ENCODE data around the gene COL4A1.

Gene COL4A1

DNA sequence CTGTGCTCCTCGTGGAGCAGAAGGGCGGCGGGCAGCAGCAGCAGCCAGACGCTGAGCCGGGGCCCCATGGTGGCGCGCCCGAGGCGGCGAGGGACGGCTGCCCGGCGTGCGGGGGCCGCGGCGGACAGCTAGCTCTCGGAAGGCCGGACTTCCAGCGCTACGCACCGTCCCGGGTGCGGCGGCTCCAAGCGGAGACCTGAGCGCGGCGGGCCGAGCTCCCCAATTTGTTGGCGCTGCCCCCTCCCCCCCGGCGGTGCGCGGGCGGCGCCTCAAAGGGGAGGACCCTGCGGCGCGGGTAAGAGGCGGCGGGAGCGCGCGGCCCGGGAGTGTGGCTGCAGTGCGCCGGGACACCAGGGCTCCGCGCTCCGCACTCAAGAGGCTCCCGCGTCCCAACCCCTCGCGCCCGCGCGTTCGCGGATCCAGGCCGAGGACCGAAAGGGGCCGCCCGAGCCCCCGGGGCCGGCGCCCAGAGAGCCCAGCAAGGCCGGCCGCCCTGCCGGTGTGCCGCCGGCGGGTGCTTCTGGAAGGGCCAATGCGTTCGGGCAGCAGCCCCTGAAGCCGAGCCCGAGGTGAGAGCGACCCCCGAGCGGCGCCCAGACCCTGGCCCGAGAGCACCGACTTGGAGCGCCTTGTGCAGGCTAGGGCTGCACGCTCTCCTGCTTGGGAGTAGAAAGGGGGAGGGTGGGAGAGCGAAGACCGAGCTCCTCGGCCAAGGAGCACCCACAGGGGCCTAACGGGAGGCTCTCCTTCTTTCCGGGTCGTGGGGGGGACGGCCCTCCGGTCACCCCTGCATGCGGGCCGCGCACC is at the start of gene COL4A1, which contains the start of gene COL4A2:
Gene COL4A1 (minus strand): TSS at position 198 of the 807 bp plus-strand sequence. CDS start 130 bp downstream, at position 68.
Gene COL4A2 (plus strand): TSS at position 325 of the 807 bp plus-strand sequence. CDS start 620 bp downstream, outside the sequence.
- DNase-seq = no peak

DNA sequence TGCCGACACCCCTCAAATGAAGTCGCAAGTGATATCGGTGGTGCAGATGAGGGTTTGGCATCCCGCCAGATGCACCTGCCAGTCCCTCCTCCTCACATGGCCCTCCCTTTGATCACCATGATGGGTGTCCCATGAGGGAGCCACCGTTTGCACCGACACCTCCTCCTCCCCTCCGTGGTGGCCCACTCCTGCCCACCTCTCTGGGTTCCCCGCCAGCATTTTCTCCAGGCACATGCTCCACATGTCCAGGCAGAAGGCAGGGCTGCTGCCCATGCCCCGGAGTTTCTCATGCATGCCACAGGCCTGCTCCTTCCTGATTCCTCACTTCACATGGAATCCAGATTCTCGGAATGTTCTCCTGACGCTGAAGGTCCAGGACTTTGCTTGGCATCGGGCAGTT is 49.4 kb upstream of the COL4A1 start:
- no peak for DNase-seq

DNA sequence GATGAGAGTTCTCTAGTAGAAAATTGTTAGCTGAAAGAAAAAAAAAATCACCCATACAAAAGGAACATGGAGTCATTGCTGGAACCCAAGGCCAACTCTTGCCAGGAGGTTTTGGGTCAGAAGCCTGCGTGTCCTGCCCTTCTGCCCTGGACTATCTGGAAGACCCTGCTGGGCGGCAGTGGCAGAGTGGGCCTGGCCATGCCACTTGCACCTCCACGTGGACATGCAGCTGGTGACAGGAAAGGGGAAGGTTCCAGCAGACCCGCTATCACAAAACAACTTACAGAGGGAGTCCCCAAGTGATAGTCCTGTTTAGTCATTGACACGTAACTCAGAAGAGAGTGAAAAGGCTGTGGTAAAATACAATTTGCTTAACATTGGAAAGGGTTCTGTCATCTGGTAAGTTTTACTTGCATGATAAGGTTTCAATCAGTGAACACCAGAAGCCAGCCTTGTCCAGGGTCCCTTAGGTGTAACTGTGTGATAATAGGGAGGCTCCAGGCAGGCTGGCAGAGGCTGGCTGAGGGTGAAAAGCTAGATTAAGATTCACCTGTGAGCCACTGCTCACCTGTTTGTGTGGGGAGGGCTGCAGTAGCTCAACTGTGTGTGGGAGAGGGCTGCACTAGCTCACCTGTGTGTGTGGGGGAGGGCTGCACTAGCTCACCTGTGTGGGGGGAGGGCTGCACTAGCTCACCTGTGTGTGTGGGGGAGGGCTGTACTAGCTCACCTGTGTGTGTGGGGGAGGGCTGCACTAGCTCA is 47.9 kb upstream of the COL4A1 start:
- DNase-seq = peak; percentile 5

DNA sequence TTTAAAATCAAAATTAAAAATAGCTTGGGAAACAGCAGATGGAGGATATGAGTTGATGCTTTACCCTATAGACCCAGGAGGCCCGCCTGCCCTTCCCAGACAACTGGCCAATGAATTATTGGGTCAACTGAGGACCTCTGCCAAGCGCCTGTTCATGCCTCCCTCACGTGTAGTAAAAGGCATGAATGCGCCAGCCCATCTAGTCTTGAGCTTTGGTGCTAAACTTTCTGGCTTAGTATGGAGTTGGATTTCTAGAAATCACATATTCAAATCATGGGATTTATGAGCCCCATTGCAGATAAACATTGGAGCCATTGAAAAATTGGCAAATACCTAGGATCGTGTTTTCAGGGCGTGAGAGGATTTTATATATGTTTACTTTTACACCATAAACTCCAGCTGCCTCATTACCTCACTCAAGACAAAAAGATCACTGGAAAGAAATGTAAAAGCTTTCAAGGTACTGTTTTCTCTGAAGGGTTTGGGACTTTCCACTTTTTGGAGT is 47.2 kb upstream of the COL4A1 start:
- DNase-seq = no peak

DNA sequence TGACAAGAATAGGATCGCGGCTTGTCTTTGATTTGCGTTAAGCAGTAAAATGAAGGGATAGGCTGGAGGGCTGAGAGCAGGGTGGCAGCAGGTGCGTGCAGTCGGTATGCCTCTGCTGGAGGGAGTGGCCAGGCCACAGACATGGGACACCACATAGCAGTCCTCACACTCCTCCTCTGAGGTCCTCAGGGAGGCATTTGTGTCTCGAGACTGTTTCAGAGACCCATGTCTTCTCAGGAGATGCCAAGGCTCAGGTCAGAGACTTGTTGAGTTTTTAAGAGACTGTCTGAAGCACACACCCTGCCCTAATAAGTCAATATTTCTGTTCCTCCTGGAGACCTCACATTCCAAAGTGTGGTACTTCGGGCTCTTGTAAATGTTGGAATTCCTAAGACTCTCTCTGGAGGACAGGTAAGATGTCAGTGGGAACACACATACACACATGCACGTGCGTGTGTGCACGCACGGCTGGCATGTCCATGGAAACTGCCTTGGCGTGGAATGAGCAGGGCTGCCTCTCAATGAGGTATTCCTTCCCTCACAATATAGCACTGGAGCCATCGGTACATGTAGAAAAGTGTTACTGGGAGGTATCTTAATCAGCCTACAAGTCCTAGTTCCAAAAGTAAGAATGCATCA is 46.5 kb upstream of the COL4A1 start:
- no peak for DNase-seq

DNA sequence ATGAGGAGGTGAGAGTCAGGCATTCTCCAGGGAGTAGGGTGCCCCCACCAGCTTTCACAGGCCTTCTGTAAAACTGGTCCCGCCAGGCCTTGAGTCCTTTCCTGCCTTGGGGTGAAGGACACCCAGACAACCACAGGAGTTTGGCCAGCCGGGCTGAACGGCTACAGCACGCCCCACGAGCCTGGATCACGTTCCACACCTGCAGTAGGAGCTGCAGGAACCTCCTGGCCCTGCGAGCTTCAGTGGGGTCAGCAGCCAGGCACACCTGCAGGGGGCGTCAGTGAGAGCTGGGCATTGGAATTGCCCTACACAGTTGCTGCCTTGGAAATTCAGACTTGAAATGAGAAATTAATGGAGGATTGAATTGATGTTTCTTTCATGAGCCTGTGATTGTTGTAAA is 45.8 kb upstream of the COL4A1 start:
- no peak for DNase-seq

DNA sequence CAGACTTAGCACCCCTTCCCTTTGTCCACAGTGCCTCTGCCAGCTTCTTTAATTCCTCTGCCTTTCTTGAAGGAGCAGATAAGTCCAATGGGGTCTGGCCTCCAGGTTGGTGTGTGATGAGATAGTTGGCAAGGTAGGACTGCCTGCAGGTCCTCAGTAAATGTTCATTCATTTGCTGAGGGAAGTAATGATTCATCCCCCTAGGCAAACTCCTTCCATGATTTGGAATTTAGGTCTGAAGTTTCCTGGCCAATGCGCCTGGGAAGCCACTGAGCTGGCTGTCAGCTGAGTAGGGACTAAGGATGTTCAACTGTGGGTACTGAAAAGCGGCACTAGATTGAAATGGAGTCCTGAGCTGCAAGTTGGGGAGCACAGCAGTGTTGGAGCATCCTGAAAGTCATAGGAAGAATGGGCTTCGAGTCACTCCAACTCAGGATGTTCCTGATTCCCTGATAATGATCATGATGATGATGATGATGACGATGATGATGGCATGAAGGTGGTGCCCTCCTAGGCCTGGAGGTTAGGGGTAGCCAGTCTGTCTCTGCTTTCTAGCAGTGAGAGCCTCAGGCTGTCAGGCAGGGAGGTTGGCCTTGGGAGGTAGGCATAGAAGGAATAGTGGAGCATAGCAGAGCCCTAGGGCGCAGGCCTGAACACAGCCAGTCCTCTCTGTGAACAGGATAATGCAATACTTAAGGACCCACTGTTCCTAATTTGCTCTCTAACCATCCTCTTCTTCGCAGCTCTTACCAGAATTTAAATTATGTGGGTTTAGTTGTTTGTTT is 44.9 kb upstream of the COL4A1 start:
- no peak for DNase-seq

DNA sequence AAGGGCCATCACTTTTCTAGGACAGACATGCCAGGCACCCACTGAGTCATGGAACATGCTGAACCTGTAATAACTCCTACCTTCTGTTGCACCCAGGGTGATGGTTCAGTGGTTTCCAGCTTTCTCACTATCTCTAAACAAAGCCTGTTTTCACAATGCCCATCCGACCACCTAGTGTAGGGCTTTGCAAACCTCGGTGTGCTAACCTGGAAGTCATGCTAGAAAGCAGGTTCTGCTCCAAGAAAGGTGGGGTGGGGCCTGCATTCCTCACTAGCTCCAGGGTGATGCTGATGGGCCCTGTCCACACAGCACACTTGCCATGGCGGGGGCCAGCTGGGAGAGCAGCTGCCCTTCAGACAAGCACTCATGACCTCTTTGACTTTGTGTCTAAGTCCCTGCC is 43.6 kb upstream of the COL4A1 start:
- no peak for DNase-seq

DNA sequence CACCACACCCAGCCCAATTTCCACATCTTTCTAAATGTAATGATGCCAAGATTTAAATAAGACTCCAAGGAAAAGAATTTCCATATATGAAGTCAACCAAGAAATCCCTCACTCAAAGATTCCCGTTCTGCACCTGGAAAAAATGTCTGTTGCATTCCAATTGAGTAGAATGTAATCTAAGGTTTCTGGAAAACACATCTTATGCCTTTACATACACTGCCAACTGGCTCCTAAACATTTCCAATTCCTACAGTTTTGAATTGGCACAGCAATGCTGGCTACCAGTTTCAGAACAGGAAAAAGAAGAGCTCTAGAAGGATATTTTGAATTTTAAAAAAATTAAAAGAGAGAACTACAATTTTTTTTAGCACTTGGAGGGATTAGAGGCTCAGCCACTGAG is 43.1 kb upstream of the COL4A1 start:
- no peak for DNase-seq

DNA sequence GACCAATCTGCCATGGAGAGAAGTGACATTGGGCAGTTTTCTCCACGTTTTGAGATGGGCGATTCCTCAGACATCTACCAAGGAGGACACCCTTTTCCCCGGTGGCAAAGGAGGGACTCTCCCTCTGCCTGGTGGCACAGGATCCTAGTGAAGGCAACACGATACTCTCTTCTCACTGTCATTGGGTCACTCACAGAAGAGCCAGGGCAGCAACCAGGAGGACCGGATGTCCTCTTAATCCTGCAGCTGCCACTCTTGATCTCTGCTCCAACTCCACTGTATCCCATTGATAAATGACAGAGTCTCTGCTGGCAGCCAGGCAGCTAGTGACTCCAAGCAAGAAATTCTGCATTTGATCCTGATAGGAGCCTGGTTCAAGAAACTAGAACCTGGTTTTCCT is 42.3 kb upstream of the COL4A1 start:
- DNase-seq = no peak

DNA sequence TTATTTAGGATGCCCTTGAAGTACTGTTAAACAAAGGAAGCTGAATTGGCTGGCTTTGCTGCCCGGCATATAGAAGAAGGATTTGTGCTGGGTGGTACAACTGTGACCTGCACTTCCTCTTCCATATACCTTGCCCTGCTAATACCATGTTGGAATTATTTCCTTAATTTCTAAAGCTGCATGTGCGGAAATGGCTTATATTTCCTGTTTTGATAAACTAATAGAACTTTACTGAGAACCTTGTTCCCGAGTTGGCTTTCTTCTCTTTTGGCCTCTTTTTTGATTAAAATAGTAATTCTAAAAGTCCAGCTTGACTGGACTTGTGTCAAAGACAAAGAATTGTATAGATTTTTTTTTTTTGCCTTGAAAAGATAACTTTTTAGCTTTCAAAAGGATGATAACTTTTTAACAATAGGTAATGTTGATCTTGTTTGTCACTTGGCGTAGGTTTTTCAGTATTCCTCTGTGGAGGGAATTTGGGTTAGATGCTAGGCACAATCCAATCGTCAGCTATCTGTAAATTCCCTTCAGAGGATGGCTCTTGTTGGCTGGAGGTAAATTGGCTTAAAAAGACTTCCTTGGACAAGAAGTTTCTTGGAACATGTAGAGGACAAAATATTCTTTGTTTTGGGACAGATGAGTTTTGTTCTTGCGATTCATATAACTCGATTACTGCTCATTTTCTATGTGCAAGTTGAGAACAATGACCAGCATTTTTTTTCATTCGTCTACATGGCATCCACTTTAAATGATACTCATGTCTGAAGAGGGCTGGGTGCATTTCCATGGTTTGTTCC is 41.5 kb upstream of the COL4A1 start:
- no peak for DNase-seq

DNA sequence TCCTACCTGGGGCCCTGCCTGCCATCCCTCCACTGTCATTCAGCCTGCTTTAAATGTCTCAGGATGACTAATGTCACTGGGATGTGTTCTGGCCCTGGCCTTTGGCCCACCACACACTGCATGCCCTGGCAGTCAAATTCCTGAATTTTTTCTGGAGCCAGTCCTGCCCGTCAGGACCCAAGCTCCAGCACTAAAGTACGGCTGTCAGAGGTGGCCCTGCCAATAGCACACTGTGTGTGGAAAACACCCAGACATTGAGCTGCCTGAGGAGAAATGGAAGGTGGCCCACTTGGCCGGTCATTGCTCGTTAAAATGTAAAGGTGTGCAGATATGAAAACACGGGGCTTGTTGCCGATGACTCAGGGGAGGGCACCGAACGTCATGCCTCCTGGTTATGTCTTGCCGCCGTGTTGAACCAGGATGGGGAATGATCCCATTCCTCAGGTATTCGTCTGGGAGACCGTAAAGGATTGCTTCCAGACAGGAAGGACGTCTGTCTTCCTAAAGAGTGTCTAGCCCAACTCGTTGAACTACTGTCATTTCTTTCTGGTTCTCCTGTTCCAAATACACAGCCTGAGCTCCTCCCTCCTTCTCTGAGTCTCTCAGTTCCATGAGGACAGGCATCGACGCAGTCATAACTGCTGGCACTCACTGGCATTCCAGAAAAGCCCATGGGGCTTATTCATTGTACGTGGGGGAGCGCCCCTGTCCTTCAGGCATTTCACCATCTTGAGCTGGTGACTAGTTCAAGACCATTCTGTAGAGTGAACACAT is 40.8 kb upstream of the COL4A1 start:
- DNase-seq = no peak

DNA sequence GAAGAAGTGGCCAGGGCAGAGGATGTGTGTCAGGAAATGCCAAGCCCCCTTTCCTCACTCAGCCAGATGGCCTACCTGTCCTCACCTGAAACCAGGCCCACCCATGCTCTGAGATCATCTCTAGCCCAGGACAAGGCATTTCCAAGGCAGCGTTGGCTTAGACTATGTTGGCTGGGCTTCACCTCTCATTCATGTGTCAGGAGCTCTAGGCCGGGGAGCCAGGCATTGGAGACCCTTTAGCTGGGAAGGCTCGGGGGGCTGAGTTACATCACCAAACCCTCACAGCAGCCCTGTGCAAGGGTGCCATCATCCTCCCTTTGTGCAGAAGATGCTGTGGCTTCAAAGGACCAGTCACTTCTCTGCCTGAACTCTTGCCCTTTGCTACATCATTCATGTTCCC is 40.1 kb upstream of the COL4A1 start:
- DNase-seq = no peak

DNA sequence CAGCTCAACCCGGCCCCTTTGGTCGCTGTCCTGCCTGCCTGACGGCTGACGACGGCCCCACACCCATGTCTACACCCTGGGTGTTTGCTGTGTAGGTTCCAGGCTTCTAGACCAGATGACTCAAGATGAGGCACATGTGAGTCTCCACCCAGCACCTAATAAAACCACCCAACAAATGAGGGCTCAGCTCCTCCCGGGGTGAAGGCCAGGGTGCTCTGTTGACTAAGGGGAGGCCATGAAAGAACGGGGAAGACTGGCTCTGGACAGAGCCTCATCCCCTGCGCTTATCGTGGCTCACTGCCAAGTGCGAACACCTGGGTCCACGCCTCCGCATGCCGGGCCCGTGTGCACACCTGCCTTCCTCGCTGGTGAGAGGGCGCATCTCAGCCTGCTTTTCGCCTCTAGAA is 39.7 kb upstream of the COL4A1 start:
- DNase-seq = no peak

DNA sequence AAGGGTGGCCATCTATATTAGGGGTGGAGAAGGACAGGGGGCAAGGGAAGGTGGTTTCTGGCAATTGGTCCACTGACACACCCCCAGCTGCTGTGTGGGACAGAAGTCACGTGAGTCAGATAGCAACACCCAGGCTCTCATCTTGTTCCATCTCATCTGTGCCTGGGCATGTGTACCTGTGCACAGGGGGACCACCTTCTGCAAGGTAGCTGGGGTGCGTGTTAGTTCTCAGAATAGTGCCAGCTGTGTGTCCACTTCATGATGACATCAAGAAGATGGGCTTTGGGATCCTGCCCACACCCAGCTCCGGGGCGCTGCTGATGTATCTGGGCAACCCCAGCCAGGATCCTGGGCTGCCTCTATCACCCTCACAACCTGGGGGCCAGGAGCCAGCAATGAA is 38.7 kb upstream of the COL4A1 start:
- DNase-seq = no peak

DNA sequence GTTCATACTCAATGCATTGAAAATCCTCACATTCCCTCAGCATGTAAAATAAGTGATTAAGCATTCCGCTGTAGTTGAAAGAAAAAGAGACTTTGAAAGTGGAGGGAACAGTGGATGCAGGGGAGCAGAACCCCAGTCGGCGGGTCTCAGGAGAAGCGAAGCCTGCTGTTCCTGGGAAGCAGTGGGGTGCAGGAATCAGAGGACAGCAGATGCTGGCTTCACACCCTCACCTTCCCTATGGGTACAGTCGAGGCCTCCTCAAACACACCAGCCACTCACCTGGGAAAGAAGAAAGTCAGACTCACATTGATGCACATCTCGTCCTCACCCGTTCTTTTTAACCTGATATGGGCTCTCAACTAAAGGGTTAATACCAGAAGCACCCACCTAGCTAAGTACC is 38.3 kb upstream of the COL4A1 start:
- no peak for DNase-seq

DNA sequence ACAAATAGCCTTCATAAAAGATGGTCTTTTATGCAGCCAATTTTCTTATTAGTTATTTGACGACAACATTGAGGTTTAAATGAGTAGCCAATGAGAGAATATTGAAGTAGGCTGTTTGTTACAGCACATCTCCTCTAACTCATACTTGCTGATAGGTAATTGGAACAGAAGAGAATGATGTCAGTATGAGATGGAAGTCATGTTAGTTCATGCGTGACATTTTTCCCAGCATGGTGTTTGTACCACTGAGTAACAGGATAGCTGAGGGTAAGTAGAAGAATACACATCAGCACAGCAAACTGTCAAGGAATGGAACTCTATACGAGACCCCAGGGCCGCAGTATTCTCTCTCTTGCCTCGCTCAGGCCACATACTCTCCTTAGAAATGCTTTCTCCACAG is 37.4 kb upstream of the COL4A1 start:
- no peak for DNase-seq

DNA sequence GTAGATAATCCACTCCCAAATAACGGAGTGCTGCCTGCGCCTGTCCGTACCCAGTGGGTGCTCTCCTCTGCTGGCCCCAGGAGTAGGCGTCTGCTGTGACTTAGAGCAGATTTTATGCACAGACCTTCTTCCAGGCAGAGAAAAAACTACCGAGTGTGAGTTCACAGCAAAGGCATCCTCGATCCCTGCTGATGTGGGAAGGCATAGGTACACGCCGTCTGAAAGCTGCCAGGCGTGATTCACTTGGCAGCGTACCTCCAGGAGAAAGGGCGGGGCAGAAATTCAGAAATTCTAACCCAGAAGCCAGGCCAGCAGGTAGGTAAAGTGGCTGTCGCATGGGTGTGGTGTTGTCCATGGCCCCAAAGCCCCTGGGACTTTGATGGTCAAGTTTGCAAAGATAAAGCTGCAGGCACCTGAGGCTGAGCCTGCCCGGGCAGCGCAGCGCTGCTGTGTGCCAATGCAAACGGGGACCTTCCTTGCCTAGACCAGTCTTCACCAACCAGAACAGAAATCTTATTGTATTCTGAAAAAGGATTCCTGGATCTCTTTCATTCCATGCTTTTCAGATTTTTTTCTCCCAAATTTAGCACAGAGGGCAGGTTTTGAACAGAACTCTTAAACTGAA is 36.4 kb upstream of the COL4A1 start:
- no peak for DNase-seq

DNA sequence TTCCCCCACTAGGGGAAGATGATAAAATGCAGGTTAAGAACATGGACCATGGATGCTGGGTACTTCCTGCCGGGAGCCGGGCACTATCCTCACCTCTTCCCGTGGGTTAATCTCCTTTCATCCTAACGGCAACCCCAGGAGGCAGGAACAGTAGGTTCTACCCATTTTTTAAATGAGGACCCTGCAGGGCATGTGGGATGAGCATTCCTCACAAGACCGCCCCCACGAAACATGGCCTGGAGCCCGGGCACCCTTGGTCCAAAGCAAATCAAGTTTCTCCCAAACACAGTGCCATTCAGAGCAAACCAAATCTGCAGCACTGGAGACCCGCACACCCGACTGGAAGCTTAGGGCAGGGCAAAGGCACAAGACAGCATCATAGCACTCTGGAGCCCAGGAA is 35.5 kb upstream of the COL4A1 start:
- no peak for DNase-seq

DNA sequence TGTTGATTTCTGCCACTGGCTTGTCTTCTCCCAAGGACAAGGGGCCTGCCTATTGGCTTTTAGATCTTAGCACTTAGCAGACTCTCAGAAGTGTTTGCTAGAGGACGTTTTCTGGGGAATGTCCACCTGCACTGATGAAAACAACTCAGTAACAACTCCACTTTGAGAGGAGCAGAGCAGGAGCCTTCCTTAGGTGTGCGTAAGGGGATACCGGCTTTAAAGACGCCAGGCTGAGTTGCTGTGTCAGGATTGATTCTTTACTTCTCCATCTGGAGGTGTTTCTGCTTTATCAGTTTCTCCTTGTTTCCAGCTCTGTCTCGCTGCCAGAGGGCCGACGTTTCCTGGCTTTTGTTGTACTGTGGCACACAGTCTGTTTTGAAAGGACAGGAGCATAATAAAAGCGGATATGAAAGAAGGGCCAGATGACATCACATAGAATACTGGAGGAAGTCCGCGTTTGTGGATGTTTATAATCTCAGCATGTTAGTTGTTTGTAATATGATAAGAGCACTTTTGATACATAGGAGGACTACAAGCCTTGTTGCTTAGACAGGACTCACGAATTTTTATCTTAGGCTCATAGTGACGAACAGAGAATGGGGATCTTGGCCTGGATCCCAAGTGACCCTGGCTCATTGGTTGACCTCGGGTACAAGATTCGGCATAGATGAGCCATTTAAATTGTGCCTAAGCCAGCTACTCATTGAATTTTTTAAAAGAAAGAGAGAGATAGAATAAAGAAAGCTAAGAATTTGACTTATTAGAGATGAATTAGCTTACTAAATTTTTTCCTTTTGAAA is 34.7 kb upstream of the COL4A1 start:
- no peak for DNase-seq

Data from OCI-M1 (cell line).